Chondrocyte (in vitro differentiated cells): ENCODE data around the gene MEN1. TPM values are rescaled to one million over a fixed set of nuclear protein-coding genes. Genes with fewer than 3 reads are reported as not detected.

ENCODE experiments used
- DNase-seq: peaks from one replicate; pipeline ENCODE4 v3.0.0; 2021; ENCODE audit warnings: mixed read lengths, low spot score
- H3K27ac Mint-ChIP-seq: one replicate; pipeline ENCODE4 v1.8.0; 2021; ENCODE audit warnings: mild to moderate bottlenecking, moderate library complexity, mixed read lengths; ENCODE audit not compliant: unreplicated experiment
- H3K27me3 Mint-ChIP-seq: 2 replicates; pipeline ENCODE4 v1.8.0; 2021; ENCODE audit warnings: low read depth, mixed read lengths
- H3K36me3 Mint-ChIP-seq: 2 replicates; pipeline ENCODE4 v1.8.0; 2021; ENCODE audit warnings: low read depth, mixed read lengths
- H3K4me1 Mint-ChIP-seq: 2 replicates; pipeline ENCODE4 v1.8.0; 2021; ENCODE audit warnings: low read depth, mild to moderate bottlenecking, mixed read lengths
- H3K4me3 Mint-ChIP-seq: one replicate; pipeline ENCODE4 v1.8.0; 2021; ENCODE audit warnings: mild to moderate bottlenecking, moderate library complexity, mixed read lengths; ENCODE audit not compliant: unreplicated experiment
- H3K9me3 Mint-ChIP-seq: 2 replicates; pipeline ENCODE4 v1.8.0; 2021; ENCODE audit warnings: low read depth, mixed read lengths
- CTCF ChIP-seq: fragments of 200-600 bp; sonication (generic); IDR thresholded peaks from 2 replicates; pipeline ENCODE4 v1.5.0; 2021; ENCODE audit warnings: antibody characterized with exemption, mild to moderate bottlenecking, moderate library complexity
- total RNA-seq: library from RNA; stranded (reverse); gene quantifications from 3 replicates; pipeline ENCODE4 v1.2.1, GENCODE V29; 2021

The MEN1 gene
- total RNA-seq, 1 donor from 2014 or later, result 19.5 TPM

GRCh38 chr11:64796757-64797541 lies 13.4 kb downstream of the MEN1 start:
- no peak overlapping the region for H3K27ac Mint-ChIP-seq
- DNase-seq, result peak; percentile 63
- no peaks in the 10 kb centered on the region for H3K27me3 Mint-ChIP-seq
- no peaks in the 10 kb centered on the region for H3K9me3 Mint-ChIP-seq
- H3K36me3 Mint-ChIP-seq, result peaks cover 2% of the 10 kb centered on the region
- H3K4me1 Mint-ChIP-seq, result peaks cover under 1% of the 10 kb centered on the region
- no peak overlapping the region for H3K4me3 Mint-ChIP-seq
- TF ChIP-seq CTCF, result no peak

DNA sequence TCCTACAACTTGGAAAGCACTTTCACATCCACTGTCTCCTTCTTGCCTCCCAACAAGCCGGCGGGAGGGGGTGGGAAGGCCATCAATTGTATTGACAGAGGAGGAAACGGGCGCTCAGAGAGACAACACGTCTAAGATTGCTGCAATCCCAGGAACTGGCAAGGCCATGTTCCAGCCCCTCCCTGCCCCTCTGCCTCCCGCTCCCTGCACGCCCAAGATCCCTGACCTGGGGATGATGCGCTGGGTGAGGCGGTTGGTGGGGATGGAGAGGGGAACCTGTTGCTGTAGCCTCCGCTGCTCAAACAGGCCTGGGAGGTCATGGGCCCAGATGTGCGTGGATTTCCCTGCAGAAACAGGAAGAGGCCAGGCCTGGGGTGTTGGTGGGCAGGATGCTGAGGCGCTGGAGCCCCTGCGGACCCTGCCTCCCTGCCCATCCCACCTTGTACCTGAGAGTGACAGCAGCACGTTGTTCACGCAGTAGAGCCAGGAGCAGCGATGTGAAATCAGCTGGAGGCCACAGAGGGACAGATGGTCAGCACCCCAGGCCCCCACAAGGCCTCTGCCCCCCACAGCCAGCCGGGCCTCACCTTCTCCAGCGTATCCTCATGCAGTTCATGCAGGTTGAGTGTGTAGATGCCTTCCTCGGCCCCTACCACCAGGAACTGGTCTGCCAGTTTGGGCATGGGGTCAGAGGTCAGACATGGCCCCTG lies 14.1 kb downstream of the MEN1 start:
- Mint-ChIP-seq H3K4me1 (no peaks in the 10 kb centered on the region), H3K27ac (no peak overlapping the region), H3K4me3 (no peak overlapping the region), H3K9me3 (no peaks in the 10 kb centered on the region), H3K36me3 (peaks cover 2% of the 10 kb centered on the region), H3K27me3 (no peaks in the 10 kb centered on the region)
- TF ChIP-seq CTCF, result no peak
- no peak for DNase-seq

DNA sequence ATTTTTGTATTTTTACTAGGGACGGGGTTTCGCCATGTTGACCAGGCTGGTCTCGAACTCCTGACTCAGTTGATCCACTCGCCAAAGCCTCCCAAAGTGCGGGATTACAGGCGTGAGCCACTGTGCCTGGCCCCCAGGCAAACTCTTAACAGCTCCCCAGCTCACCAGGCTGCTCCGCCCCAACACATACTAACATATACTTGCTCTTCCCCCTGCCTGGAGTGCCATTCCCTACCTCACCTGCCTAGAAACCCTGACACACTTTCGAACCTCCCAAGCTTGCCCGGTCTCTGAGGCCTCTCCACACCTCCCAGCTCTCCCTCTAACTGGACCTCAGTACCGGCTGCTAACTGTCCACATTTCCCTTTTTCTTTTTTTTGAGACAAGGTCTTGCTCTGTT lies 15.8 kb downstream of the MEN1 start:
- peak; percentile 56 for DNase-seq
- Mint-ChIP-seq H3K9me3 (no peaks in the 10 kb centered on the region), H3K4me3 (no peak overlapping the region), H3K27ac (no peak overlapping the region), H3K36me3 (peaks cover 2% of the 10 kb centered on the region), H3K27me3 (no peaks in the 10 kb centered on the region), H3K4me1 (no peaks in the 10 kb centered on the region)
- TF ChIP-seq CTCF, result no peak

- Mint-ChIP-seq H3K4me1 (no peaks in the 10 kb centered on the region), H3K27ac (no peak overlapping the region), H3K4me3 (no peak overlapping the region), H3K27me3 (no peaks in the 10 kb centered on the region), H3K36me3 (peaks cover 1% of the 10 kb centered on the region), H3K9me3 (no peaks in the 10 kb centered on the region)
- peak; percentile 73 for DNase-seq
- no peak for TF ChIP-seq CTCF
These were observed 16.8 kb downstream of the MEN1 start for GRCh38 chr11:64793271-64794160.

- peak; percentile 34 for DNase-seq
- Mint-ChIP-seq H3K27ac (no peak overlapping the region), H3K4me3 (no peak overlapping the region), H3K4me1 (no peaks in the 10 kb centered on the region), H3K27me3 (no peaks in the 10 kb centered on the region), H3K9me3 (no peaks in the 10 kb centered on the region), H3K36me3 (peaks cover 1% of the 10 kb centered on the region)
- TF ChIP-seq CTCF, result no peak
These were observed 17.9 kb downstream of the MEN1 start for GRCh38 chr11:64792482-64792881.
